ENCODE measurements around the gene SPEM1. TPM values are rescaled to one million over a fixed set of nuclear protein-coding genes. Genes with fewer than 3 reads are reported as not detected.

SPEM1 gene
- total RNA-seq, 1 donor from 2014 or later: not detected

DNA sequence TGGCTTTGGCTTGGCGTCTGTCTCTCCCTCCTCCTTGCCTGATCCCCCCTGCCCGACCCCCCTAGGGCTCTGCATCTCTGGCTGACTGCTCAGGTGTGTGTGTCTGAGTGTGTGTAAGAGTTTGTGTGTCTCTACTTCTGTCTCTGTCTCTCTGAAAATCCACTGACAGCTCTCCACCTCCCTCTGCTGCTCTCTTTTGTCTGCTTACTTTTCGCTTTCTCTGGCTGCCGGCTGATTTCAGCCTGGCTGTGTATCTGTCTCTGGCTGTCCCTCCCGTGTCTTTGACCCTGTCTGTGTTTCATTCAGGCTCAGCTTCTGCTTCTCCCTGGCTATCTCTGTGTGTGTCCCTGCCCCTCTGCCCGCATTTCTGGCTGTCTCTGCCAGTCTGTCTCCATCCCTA, 3.8 kb upstream of the SPEM1 start:
- H3K27me3 ChIP-seq (ENCODE audit: control insufficient read depth in 3 of 3, insufficient read depth in 3 of 3, low read length in 3 of 3): peaks cover 0 to 4% (median 0%) of the 10 kb centered on the region in 3 donors
- no peaks in the 10 kb centered on the region for H3K9me3 ChIP-seq (ENCODE audit: control insufficient read depth in 3 of 3, low read length in 3 of 3)
- H3K36me3 ChIP-seq (ENCODE audit: control insufficient read depth in 3 of 3, insufficient read depth in 3 of 3, low read length in 3 of 3): peaks cover 3 to 8% (median 6%) of the 10 kb centered on the region in 3 donors
- no peaks in the 10 kb centered on the region for H3K4me1 ChIP-seq (ENCODE audit: control insufficient read depth in 3 of 3, insufficient read depth in 3 of 3, low read length in 3 of 3)
- H3K27ac ChIP-seq (ENCODE audit: low read depth, low read length): no peak overlapping the region
- no peak overlapping the region for H3K9ac ChIP-seq (ENCODE audit: low read depth in 1 of 3, low read length in 3 of 3)
- H3K4me3 ChIP-seq (ENCODE audit: low read length in 3 of 3): no peak overlapping the region

DNA sequence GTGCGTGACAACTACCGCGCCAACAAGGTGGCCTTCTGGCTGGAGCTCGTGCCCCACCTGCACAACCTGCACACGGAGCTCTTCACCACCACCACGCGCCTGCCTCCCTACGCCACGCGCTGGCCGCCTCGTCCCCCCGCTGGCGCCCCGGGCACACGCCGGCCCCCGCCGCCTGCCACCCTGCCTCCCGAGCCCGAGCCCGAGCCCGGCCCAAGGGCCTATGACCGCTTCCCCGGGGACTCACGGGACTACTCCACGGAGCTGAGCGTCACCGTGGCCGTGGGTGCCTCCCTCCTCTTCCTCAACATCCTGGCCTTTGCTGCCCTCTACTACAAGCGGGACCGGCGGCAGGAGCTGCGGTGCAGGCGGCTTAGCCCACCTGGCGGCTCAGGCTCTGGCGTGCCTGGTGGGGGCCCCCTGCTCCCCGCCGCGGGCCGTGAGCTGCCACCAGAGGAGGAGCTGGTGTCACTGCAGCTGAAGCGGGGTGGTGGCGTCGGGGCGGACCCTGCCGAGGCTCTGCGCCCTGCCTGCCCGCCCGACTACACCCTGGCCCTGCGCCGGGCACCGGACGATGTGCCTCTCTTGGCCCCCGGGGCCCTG, 3.0 kb upstream of the SPEM1 start:
- H3K4me3 ChIP-seq (ENCODE audit: low read length in 3 of 3): no peak overlapping the region
- H3K4me1 ChIP-seq (ENCODE audit: control insufficient read depth in 3 of 3, insufficient read depth in 3 of 3, low read length in 3 of 3): no peaks in the 10 kb centered on the region
- no peak overlapping the region for H3K9ac ChIP-seq (ENCODE audit: low read depth in 1 of 3, low read length in 3 of 3)
- no peak overlapping the region for H3K27ac ChIP-seq (ENCODE audit: low read depth, low read length)
- no peaks in the 10 kb centered on the region for H3K9me3 ChIP-seq (ENCODE audit: control insufficient read depth in 3 of 3, low read length in 3 of 3)
- peaks cover 3 to 8% (median 6%) of the 10 kb centered on the region in 3 donors for H3K36me3 ChIP-seq (ENCODE audit: control insufficient read depth in 3 of 3, insufficient read depth in 3 of 3, low read length in 3 of 3)
- H3K27me3 ChIP-seq (ENCODE audit: control insufficient read depth in 3 of 3, insufficient read depth in 3 of 3, low read length in 3 of 3): peaks cover 0 to 4% (median 0%) of the 10 kb centered on the region in 3 donors

DNA sequence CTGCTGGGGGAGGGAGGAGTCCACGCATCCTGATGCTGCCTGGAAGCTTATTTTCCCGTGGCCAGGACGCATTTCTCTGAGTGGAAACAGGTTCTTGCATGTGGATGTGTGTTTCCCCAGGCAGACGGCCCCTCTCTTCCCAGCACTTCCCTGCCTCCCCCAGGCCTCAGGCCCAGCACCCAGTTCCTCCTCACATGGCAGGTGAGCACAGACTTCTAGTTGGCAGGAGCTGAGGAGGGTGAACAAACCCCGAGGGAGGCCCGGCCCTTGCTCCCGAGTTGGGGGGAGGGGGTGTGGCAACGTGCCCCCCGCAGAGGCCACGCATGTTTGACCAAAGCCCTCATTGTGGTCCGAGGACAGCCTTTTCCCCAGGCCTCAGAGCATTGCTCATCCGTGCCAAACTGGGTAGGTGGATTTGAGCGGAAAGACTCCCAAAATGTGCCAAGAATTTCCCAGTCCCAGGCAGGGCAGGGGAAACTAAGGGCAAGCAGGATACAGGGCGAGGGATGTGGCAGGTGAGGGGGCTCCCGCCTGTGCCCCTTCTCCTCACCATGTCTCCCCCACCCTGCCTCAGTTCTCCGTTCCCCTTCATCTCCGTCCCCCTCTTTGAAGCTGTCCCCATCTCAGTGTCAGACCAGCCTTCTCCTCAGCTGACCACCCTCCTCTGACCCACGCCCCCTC, 1.5 kb upstream of the SPEM1 start:
- Histone ChIP-seq H3K27ac (ENCODE audit: low read depth, low read length) (no peak overlapping the region), H3K4me3 (ENCODE audit: low read length in 3 of 3) (no peak overlapping the region), H3K27me3 (ENCODE audit: control insufficient read depth in 3 of 3, insufficient read depth in 3 of 3, low read length in 3 of 3) (peaks cover 0 to 4% (median 0%) of the 10 kb centered on the region in 3 donors), H3K9me3 (ENCODE audit: control insufficient read depth in 3 of 3, low read length in 3 of 3) (no peaks in the 10 kb centered on the region), H3K4me1 (ENCODE audit: control insufficient read depth in 3 of 3, insufficient read depth in 3 of 3, low read length in 3 of 3) (no peaks in the 10 kb centered on the region), H3K36me3 (ENCODE audit: control insufficient read depth in 3 of 3, insufficient read depth in 3 of 3, low read length in 3 of 3) (peaks cover 3 to 8% (median 6%) of the 10 kb centered on the region in 3 donors), H3K9ac (ENCODE audit: low read depth in 1 of 3, low read length in 3 of 3) (no peak overlapping the region)

DNA sequence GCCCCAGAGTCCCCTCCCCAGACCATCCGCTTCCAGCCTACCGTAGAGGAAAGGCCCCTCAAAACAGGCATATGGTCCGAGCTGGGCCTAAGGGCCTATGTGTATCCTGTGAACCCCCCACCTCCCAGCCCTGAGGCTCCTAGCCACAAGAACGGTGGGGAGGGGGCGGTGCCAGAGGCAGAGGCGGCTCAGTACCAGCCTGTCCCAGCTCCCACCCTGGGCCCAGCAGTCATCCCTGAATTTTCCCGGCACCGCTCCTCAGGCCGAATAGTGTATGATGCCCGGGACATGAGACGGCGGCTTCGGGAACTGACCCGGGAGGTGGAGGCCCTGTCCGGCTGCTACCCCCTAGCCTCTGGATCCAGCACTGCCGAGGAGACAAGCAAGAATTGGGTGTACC, 1.1 kb downstream of the SPEM1 start:
- H3K9me3 ChIP-seq (ENCODE audit: control insufficient read depth in 3 of 3, low read length in 3 of 3): no peaks in the 10 kb centered on the region
- peaks cover 0 to 4% (median 0%) of the 10 kb centered on the region in 3 donors for H3K27me3 ChIP-seq (ENCODE audit: control insufficient read depth in 3 of 3, insufficient read depth in 3 of 3, low read length in 3 of 3)
- no peak overlapping the region for H3K27ac ChIP-seq (ENCODE audit: low read depth, low read length)
- H3K4me3 ChIP-seq (ENCODE audit: low read length in 3 of 3): no peak overlapping the region
- no peaks in the 10 kb centered on the region for H3K36me3 ChIP-seq (ENCODE audit: control insufficient read depth in 3 of 3, insufficient read depth in 3 of 3, low read length in 3 of 3)
- no peak overlapping the region for H3K9ac ChIP-seq (ENCODE audit: low read depth in 1 of 3, low read length in 3 of 3)
- no peaks in the 10 kb centered on the region for H3K4me1 ChIP-seq (ENCODE audit: control insufficient read depth in 3 of 3, insufficient read depth in 3 of 3, low read length in 3 of 3)

DNA sequence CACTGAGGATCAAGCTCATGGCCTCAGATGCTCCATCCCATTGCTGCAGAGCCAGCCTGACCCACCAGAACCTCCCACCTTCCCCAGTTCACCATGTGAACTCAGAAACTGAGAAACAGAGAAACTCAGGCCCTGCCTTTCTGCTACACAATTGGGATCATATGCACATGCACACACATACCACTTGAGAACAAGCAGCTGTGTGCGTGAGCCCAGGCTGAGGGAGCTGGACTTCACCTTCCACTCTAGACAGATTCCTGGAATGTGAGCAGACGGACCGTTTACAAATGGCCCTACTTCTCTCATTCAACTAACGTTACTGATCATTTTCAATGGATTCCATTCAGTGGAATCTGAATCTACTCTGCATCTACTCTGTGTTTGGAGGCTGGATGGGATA, 3.6 kb downstream of the SPEM1 start:
- H3K27ac ChIP-seq (ENCODE audit: low read depth, low read length): no peak overlapping the region
- H3K9me3 ChIP-seq (ENCODE audit: control insufficient read depth in 3 of 3, low read length in 3 of 3): no peaks in the 10 kb centered on the region
- H3K9ac ChIP-seq (ENCODE audit: low read depth in 1 of 3, low read length in 3 of 3): no peak overlapping the region
- peaks cover 0 to 4% (median 0%) of the 10 kb centered on the region in 3 donors for H3K27me3 ChIP-seq (ENCODE audit: control insufficient read depth in 3 of 3, insufficient read depth in 3 of 3, low read length in 3 of 3)
- H3K4me1 ChIP-seq (ENCODE audit: control insufficient read depth in 3 of 3, insufficient read depth in 3 of 3, low read length in 3 of 3): no peaks in the 10 kb centered on the region
- H3K36me3 ChIP-seq (ENCODE audit: control insufficient read depth in 3 of 3, insufficient read depth in 3 of 3, low read length in 3 of 3): no peaks in the 10 kb centered on the region
- no peak overlapping the region for H3K4me3 ChIP-seq (ENCODE audit: low read length in 3 of 3)

DNA sequence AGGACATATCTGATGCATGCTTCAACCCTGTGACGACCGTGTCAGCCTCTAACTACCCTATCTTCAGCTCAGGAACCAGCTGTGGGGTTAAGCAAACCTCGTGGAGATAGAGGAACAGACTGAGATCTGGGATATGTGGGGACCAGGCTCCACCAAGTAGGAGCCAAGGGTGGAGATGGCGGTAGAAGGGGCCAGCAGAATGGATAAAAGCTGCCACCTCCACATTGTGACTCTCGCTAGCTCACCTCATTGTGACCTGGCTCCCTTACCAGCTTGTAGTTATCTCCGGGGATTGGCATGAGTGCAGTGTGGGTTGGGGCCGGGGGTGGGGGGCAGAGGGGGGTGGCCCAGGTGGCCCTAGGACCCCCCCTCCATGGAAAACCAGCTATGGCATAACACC, 5.2 kb downstream of the SPEM1 start, which contains the start of gene SPEM2:
TSS of gene SPEM2 (plus strand) at position 301 of the 400 bp plus-strand sequence. CDS start at position 374, 73 bp downstream.
- no peaks in the 10 kb centered on the region for H3K4me1 ChIP-seq (ENCODE audit: control insufficient read depth in 3 of 3, insufficient read depth in 3 of 3, low read length in 3 of 3)
- H3K9me3 ChIP-seq (ENCODE audit: control insufficient read depth in 3 of 3, low read length in 3 of 3): no peaks in the 10 kb centered on the region
- no peak within 1 kb of the TSS for H3K4me3 ChIP-seq (ENCODE audit: low read length in 3 of 3)
- H3K27ac ChIP-seq (ENCODE audit: low read depth, low read length): no peak within 1 kb of the TSS
- H3K9ac ChIP-seq (ENCODE audit: low read depth in 1 of 3, low read length in 3 of 3): no peak within 1 kb of the TSS
- H3K36me3 ChIP-seq (ENCODE audit: control insufficient read depth in 3 of 3, insufficient read depth in 3 of 3, low read length in 3 of 3): no peaks in the 10 kb centered on the region
- H3K27me3 ChIP-seq (ENCODE audit: control insufficient read depth in 3 of 3, insufficient read depth in 3 of 3, low read length in 3 of 3): no peaks in the 10 kb centered on the region

DNA sequence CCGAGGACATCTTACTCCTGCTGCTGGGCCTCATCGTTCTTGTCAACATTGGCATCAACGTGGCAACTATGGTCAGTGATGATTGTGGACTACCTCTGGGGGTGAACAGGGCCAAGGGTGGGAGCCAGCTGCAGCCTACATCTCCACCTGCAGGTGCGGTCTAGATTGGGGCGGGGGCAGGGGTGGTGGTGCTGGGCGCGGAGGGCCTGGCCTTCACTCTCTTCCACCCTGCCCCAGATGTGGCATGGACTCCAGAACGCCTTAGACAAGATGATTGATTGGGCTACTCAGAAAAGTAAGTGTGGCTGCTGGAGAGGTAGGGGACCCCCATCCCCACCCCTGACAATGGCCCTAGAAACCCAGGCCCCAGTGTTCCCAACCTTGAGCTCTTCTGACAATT, 5.6 kb downstream of the SPEM1 start:
- no peaks in the 10 kb centered on the region for H3K36me3 ChIP-seq (ENCODE audit: control insufficient read depth in 3 of 3, insufficient read depth in 3 of 3, low read length in 3 of 3)
- H3K4me1 ChIP-seq (ENCODE audit: control insufficient read depth in 3 of 3, insufficient read depth in 3 of 3, low read length in 3 of 3): no peaks in the 10 kb centered on the region
- no peak overlapping the region for H3K9ac ChIP-seq (ENCODE audit: low read depth in 1 of 3, low read length in 3 of 3)
- H3K9me3 ChIP-seq (ENCODE audit: control insufficient read depth in 3 of 3, low read length in 3 of 3): no peaks in the 10 kb centered on the region
- H3K27me3 ChIP-seq (ENCODE audit: control insufficient read depth in 3 of 3, insufficient read depth in 3 of 3, low read length in 3 of 3): no peaks in the 10 kb centered on the region
- no peak overlapping the region for H3K27ac ChIP-seq (ENCODE audit: low read depth, low read length)
- no peak overlapping the region for H3K4me3 ChIP-seq (ENCODE audit: low read length in 3 of 3)

DNA sequence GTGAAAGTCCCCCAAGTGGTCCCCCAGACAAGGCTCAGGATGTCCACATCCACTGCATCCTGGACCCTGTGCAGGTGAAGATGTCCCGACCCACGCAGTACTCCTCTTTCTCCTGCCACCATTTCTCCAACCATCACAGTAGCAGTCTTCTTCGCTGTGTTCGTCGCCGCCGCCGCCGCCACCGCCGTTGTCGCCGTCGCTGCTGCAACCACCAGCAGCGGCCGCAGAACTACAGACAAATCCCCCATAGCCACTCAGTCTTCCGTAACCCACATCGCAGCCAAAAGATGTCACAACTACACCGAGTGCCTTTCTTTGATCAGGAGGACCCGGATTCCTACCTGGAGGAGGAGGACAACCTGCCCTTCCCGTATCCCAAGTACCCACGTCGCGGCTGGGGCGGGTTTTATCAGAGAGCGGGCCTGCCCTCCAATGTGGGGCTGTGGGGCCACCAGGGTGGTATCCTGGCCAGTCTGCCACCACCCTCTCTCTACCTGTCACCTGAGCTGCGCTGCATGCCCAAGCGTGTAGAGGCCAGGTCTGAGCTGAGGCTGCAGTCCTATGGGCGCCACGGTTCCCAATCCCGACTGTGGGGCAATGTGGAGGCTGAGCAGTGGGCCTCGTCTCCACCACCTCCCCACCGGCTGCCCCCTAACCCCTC, 6.2 kb downstream of the SPEM1 start:
- H3K9me3 ChIP-seq (ENCODE audit: control insufficient read depth in 3 of 3, low read length in 3 of 3): no peaks in the 10 kb centered on the region
- H3K27ac ChIP-seq (ENCODE audit: low read depth, low read length): no peak overlapping the region
- H3K9ac ChIP-seq (ENCODE audit: low read depth in 1 of 3, low read length in 3 of 3): no peak overlapping the region
- H3K4me1 ChIP-seq (ENCODE audit: control insufficient read depth in 3 of 3, insufficient read depth in 3 of 3, low read length in 3 of 3): no peaks in the 10 kb centered on the region
- H3K4me3 ChIP-seq (ENCODE audit: low read length in 3 of 3): no peak overlapping the region
- H3K27me3 ChIP-seq (ENCODE audit: control insufficient read depth in 3 of 3, insufficient read depth in 3 of 3, low read length in 3 of 3): no peaks in the 10 kb centered on the region
- H3K36me3 ChIP-seq (ENCODE audit: control insufficient read depth in 3 of 3, insufficient read depth in 3 of 3, low read length in 3 of 3): no peaks in the 10 kb centered on the region

DNA sequence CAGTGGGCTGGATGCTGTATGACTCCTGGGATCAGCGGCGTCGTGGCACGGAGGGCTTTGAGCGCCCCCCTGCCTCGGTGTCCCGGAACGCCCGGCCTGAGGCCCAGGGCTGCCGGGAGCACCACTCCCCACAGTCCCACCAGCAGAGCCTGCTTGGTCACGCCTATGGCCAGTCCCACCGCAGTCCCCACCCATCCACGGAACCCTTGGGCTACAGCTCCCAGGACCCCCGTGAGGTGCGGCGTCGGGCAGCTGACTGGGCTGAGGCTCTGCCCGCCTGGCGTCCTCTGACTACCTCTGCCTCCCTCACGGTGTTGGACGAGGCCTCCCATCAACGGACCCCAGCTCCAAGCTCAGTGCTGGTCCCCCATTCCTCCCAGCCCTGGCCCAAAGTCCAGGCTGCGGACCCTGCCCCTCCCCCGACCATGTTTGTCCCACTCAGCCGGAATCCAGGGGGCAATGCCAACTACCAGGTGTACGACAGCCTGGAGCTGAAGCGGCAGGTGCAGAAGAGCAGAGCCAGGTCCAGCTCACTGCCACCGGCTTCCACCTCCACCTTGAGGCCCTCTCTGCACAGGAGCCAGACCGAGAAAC, 6.9 kb downstream of the SPEM1 start:
- no peak overlapping the region for H3K9ac ChIP-seq (ENCODE audit: low read depth in 1 of 3, low read length in 3 of 3)
- H3K4me1 ChIP-seq (ENCODE audit: control insufficient read depth in 3 of 3, insufficient read depth in 3 of 3, low read length in 3 of 3): no peaks in the 10 kb centered on the region
- H3K36me3 ChIP-seq (ENCODE audit: control insufficient read depth in 3 of 3, insufficient read depth in 3 of 3, low read length in 3 of 3): no peaks in the 10 kb centered on the region
- H3K27me3 ChIP-seq (ENCODE audit: control insufficient read depth in 3 of 3, insufficient read depth in 3 of 3, low read length in 3 of 3): no peaks in the 10 kb centered on the region
- H3K4me3 ChIP-seq (ENCODE audit: low read length in 3 of 3): no peak overlapping the region
- no peaks in the 10 kb centered on the region for H3K9me3 ChIP-seq (ENCODE audit: control insufficient read depth in 3 of 3, low read length in 3 of 3)
- no peak overlapping the region for H3K27ac ChIP-seq (ENCODE audit: low read depth, low read length)

DNA sequence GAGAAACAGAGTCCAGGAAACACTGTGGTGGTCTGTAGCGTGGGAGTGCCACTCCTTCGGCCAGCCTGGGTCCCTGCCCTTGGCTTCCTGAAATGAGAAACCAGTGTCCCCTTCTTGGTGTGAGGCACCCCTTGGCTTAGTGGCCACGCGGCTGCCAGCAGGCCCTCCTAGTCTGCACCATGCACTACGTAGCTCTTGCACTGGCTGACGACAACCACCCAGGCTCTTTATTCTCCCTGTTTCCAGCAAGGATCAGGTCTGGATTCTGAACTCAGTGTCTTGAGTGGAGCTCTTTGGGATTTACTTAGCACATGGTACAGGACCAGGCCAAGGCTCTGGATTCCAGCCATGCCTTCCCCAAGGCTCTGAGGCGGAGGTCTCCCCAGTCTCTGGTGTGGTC, 7.4 kb downstream of the SPEM1 start:
- no peak overlapping the region for H3K4me3 ChIP-seq (ENCODE audit: low read length in 3 of 3)
- H3K27ac ChIP-seq (ENCODE audit: low read depth, low read length): no peak overlapping the region
- H3K9ac ChIP-seq (ENCODE audit: low read depth in 1 of 3, low read length in 3 of 3): no peak overlapping the region
- no peaks in the 10 kb centered on the region for H3K9me3 ChIP-seq (ENCODE audit: control insufficient read depth in 3 of 3, low read length in 3 of 3)
- no peaks in the 10 kb centered on the region for H3K4me1 ChIP-seq (ENCODE audit: control insufficient read depth in 3 of 3, insufficient read depth in 3 of 3, low read length in 3 of 3)
- no peaks in the 10 kb centered on the region for H3K27me3 ChIP-seq (ENCODE audit: control insufficient read depth in 3 of 3, insufficient read depth in 3 of 3, low read length in 3 of 3)
- H3K36me3 ChIP-seq (ENCODE audit: control insufficient read depth in 3 of 3, insufficient read depth in 3 of 3, low read length in 3 of 3): no peaks in the 10 kb centered on the region

All from skeletal muscle tissue (tissue), 4 donors.